ENCODE measurements around the gene PRB2. TPM values are rescaled to one million over a fixed set of nuclear protein-coding genes. Genes with fewer than 3 reads are reported as not detected.
"Not testable (repeated sequence)": the region's sequence is repeated elsewhere in the genome, so short reads cannot be mapped to it uniquely, and the experiment has no call there.

PRB2 gene
- total and polyA plus RNA-seq, 10 of the 15 experiments (the other 5 are each of a cell fraction or from before 2014, with no cell fraction given) = not detected

- in situ Hi-C loops (cut with MboI); H3K27ac ChIP-seq (ENCODE audit: control insufficient read depth, insufficient read depth); RAD21 ChIA-PET (ENCODE audit: unreplicated experiment); SMC1A ChIA-PET (ENCODE audit: uncharacterized antibody, unreplicated experiment); H4K20me1 ChIP-seq (ENCODE audit: control insufficient read depth, insufficient read depth); H3K4me2 ChIP-seq (ENCODE audit: control insufficient read depth, insufficient read depth); intact Hi-C loops (cut with micrococcal nuclease; ENCODE audit: unreplicated experiment); H3K4me1 ChIP-seq (ENCODE audit: control insufficient read depth, insufficient read depth, low read length); POLR2A ChIA-PET; H3K79me2 ChIP-seq (ENCODE audit: control insufficient read depth, insufficient read depth, low read length); H3K36me3 ChIP-seq (ENCODE audit: control insufficient read depth in 2 of 2, insufficient read depth in 2 of 2, low read length in 1 of 2); DNase-seq (ENCODE audit: low read depth, low spot score); BruUV-seq (replicated peaks); ATAC-seq; H3K9ac ChIP-seq (ENCODE audit: control insufficient read depth, insufficient read depth, low read length); H3K27me3 ChIP-seq (replicated peaks in 1 of 2; ENCODE audit: control insufficient read depth in 2 of 2, insufficient read depth in 2 of 2, low read length in 1 of 2); FAIRE-seq; H2AFZ ChIP-seq (ENCODE audit: control insufficient read depth, low read depth, low read length); H3K9me3 ChIP-seq (replicated peaks; ENCODE audit: control insufficient read depth, insufficient read depth, low read length); CTCF ChIA-PET; H3K4me3 ChIP-seq: not testable (repeated sequence)
- WGBS (ENCODE audit: insufficient coverage, insufficient replicate concordance, low lambda C conversion rate, missing lambda C conversion rate) = 17% methylated on average over 3 of the region's 3 CpGs
Measured at GRCh38 chr12:11377420-11377819, 17.9 kb downstream of the PRB2 start.

GRCh38 chr12:11361151-11361550, 34.2 kb downstream of the PRB2 start:
- RAD21 ChIA-PET (ENCODE audit: unreplicated experiment) = no interaction called here
- CTCF ChIA-PET = no interaction called here
- H3K27me3 ChIP-seq (replicated peaks in 1 of 2; ENCODE audit: control insufficient read depth in 2 of 2, insufficient read depth in 2 of 2, low read length in 1 of 2) = no peaks in the 10 kb centered on the region
- SMC1A ChIA-PET (ENCODE audit: uncharacterized antibody, unreplicated experiment) = no interaction called here
- H3K36me3 ChIP-seq (ENCODE audit: control insufficient read depth in 2 of 2, insufficient read depth in 2 of 2, low read length in 1 of 2) = no peaks in the 10 kb centered on the region
- no peak overlapping the region for H3K4me2 ChIP-seq (ENCODE audit: control insufficient read depth, insufficient read depth)
- H4K20me1 ChIP-seq (ENCODE audit: control insufficient read depth, insufficient read depth) = no peaks in the 10 kb centered on the region
- DNase-seq (ENCODE audit: low read depth, low spot score) = no peak
- POLR2A ChIA-PET = no interaction called here
- intact Hi-C loops (cut with micrococcal nuclease; ENCODE audit: unreplicated experiment) (no loop called here), in situ Hi-C loops (cut with MboI) (no loop called here)
- no peak overlapping the region for H3K4me3 ChIP-seq
- no peaks in the 10 kb centered on the region for H3K4me1 ChIP-seq (ENCODE audit: control insufficient read depth, insufficient read depth, low read length)
- no peaks in the 10 kb centered on the region for H3K79me2 ChIP-seq (ENCODE audit: control insufficient read depth, insufficient read depth, low read length)
- TF ChIP-seq HCFC1 (IDR thresholded peaks at IDR 0.05; ENCODE audit: low read length) (no peak), ESRRA (IDR thresholded peaks at IDR 0.05; ENCODE audit: low read length) (no peak), CEBPZ (IDR thresholded peaks at IDR 0.05; ENCODE audit: low read depth, low read length) (no peak), JUND (IDR thresholded peaks at IDR 0.05; ENCODE audit: low read depth, low read length) (no peak)
- H3K27ac ChIP-seq (ENCODE audit: control insufficient read depth, insufficient read depth) = no peak overlapping the region
- no peaks in the 10 kb centered on the region for H3K9me3 ChIP-seq (replicated peaks; ENCODE audit: control insufficient read depth, insufficient read depth, low read length)
- no peak overlapping the region for H2AFZ ChIP-seq (ENCODE audit: control insufficient read depth, low read depth, low read length)
- H3K9ac ChIP-seq (ENCODE audit: control insufficient read depth, insufficient read depth, low read length) = no peak overlapping the region
- ATAC-seq = no peak
- no peak for FAIRE-seq
- BruUV-seq (replicated peaks) = no TSS peak

GRCh38 chr12:11360205-11360883, 35.0 kb downstream of the PRB2 start:
- CTCF ChIA-PET; intact Hi-C loops (cut with micrococcal nuclease; ENCODE audit: unreplicated experiment); POLR2A ChIA-PET; H3K4me2 ChIP-seq (ENCODE audit: control insufficient read depth, insufficient read depth); RAD21 ChIA-PET (ENCODE audit: unreplicated experiment); H3K9ac ChIP-seq (ENCODE audit: control insufficient read depth, insufficient read depth, low read length); H3K36me3 ChIP-seq (ENCODE audit: control insufficient read depth in 2 of 2, insufficient read depth in 2 of 2, low read length in 1 of 2); H3K79me2 ChIP-seq (ENCODE audit: control insufficient read depth, insufficient read depth, low read length); SMC1A ChIA-PET (ENCODE audit: uncharacterized antibody, unreplicated experiment); DNase-seq (ENCODE audit: low read depth, low spot score); ATAC-seq; H3K9me3 ChIP-seq (replicated peaks; ENCODE audit: control insufficient read depth, insufficient read depth, low read length); H4K20me1 ChIP-seq (ENCODE audit: control insufficient read depth, insufficient read depth); H2AFZ ChIP-seq (ENCODE audit: control insufficient read depth, low read depth, low read length); H3K4me1 ChIP-seq (ENCODE audit: control insufficient read depth, insufficient read depth, low read length); in situ Hi-C loops (cut with MboI); FAIRE-seq; H3K4me3 ChIP-seq; BruUV-seq (replicated peaks); H3K27ac ChIP-seq (ENCODE audit: control insufficient read depth, insufficient read depth); H3K27me3 ChIP-seq (replicated peaks in 1 of 2; ENCODE audit: control insufficient read depth in 2 of 2, insufficient read depth in 2 of 2, low read length in 1 of 2): not testable (repeated sequence)
- 6% methylated on average over 1 of the region's 1 CpG for WGBS (ENCODE audit: insufficient coverage, insufficient replicate concordance, low lambda C conversion rate, missing lambda C conversion rate)
